ENCODE measurements around the gene TTC7B. TPM values are rescaled to one million over a fixed set of nuclear protein-coding genes. Genes with fewer than 3 reads are reported as not detected.

The TTC7B gene
- polyA plus RNA-seq, 1 donor (not counting 4 experiments of a cell fraction or from before 2014, with no cell fraction given), result 21.4 TPM

DNA sequence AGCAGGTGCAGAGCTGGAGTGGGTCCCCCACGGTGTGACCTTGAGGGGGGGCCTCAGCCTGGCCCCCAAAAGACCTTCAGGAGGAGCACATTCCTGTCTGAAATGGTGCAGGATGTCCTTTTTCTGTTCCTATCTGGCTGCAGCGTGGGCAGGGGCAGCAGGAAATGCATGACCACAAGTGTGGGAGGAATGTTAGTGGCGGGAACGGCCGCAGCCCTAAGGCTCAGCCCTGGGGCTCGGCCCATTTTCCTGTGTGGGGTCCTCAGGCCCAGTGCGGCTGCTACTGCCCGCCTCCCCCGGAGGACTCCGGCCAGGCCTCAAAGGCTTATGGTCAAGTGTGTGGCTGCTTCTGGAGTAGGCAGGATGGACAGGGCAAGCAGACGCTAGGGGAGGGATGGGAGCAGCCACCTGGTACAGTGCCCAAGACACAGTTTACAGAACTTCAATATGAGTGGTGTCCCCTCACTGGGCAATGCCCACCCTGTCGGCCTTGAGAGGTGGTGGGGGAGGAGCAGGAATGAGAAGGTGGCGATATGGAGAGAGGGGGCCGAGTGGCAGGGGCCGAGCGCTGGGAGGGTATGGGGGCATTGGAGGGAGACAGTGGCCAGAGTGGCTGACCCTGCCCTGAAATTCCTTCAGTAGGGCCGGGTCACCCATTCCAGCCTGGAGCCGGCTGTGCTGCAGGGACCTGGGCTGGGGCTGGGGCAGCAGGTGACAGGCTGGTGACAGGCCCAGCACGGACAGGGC is 282.0 kb downstream of the TTC7B start:
- H3K9me3 ChIP-seq (ENCODE audit: control insufficient read depth, low read depth, low read length), result no peaks in the 10 kb centered on the region
- H3K79me2 ChIP-seq (ENCODE audit: control insufficient read depth, insufficient read depth, low read length), result no peaks in the 10 kb centered on the region
- no peak overlapping the region for H3K4me3 ChIP-seq (ENCODE audit: control insufficient read depth in 2 of 3, extremely low read depth in 1 of 3, insufficient read depth in 2 of 3, low read depth in 1 of 3, low read length in 3 of 3)
- no peaks in the 10 kb centered on the region for H4K20me1 ChIP-seq (ENCODE audit: control insufficient read depth, extremely low read depth, insufficient read depth, low read length)
- no peak for FAIRE-seq
- no peak overlapping the region for H3K27ac ChIP-seq (ENCODE audit: control insufficient read depth, insufficient read depth, low read length)
- H3K36me3 ChIP-seq (ENCODE audit: control insufficient read depth in 2 of 2, extremely low read depth in 1 of 2, insufficient read depth in 2 of 2, low read length in 2 of 2), result no peaks in the 10 kb centered on the region
- no peaks in the 10 kb centered on the region for H3K9me1 ChIP-seq (ENCODE audit: control insufficient read depth, extremely low read depth, insufficient read depth, low read length)
- TF ChIP-seq, protein P1, sequence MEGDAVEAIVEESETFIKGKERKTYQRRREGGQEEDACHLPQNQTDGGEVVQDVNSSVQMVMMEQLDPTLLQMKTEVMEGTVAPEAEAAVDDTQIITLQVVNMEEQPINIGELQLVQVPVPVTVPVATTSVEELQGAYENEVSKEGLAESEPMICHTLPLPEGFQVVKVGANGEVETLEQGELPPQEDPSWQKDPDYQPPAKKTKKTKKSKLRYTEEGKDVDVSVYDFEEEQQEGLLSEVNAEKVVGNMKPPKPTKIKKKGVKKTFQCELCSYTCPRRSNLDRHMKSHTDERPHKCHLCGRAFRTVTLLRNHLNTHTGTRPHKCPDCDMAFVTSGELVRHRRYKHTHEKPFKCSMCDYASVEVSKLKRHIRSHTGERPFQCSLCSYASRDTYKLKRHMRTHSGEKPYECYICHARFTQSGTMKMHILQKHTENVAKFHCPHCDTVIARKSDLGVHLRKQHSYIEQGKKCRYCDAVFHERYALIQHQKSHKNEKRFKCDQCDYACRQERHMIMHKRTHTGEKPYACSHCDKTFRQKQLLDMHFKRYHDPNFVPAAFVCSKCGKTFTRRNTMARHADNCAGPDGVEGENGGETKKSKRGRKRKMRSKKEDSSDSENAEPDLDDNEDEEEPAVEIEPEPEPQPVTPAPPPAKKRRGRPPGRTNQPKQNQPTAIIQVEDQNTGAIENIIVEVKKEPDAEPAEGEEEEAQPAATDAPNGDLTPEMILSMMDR (optimal IDR thresholded peaks at IDR 0.05 in 1 of 3, IDR thresholded peaks at IDR 0.05 in 1 of 3, conservative IDR thresholded peaks at IDR 0.05 in 1 of 3; ENCODE audit: extremely low read depth in 1 of 3, insufficient read depth in 2 of 3, low read length in 3 of 3), result no peak
- no peak overlapping the region for H3K9ac ChIP-seq (ENCODE audit: control insufficient read depth, extremely low read depth, insufficient read depth, low read length)
- DNase-seq (ENCODE audit: low read depth, low spot score), result no peak
- no peak overlapping the region for H3K4me2 ChIP-seq (ENCODE audit: control insufficient read depth, extremely low read depth, insufficient read depth, low read depth, low read length)
- dilution Hi-C loops (cut with MboI; ENCODE audit: extremely low pct_ligation_motif_present, low sequenced_read_pairs), result no loop called here
- H3K27me3 ChIP-seq (ENCODE audit: control insufficient read depth, extremely low read depth, insufficient read depth, low read length), result no peaks in the 10 kb centered on the region
- H2AFZ ChIP-seq (ENCODE audit: control insufficient read depth, low read length), result no peak overlapping the region
- H3K4me1 ChIP-seq (ENCODE audit: control insufficient read depth, extremely low read depth, insufficient read depth, low read length), result no peaks in the 10 kb centered on the region

DNA sequence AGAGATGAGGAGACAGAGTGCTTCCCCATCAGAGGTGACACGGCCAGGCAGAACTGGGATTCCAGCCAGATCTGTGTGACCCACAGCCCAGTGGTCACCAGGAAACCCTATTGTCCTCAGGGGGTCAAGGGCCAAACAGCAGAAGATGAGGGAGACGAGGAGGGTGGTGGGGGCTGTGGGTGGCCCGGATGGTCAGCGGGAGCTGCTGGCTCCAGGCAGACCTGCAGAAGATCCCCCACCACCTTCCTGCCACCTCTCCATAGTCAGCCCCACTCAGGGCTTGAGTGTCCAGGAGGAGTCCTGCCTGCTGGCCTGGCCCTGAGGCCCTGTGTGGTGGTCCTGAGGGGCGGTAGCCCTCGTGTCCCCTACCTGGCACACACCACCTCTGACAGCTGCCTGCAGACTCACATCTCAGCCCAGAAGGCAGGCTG is 282.6 kb downstream of the TTC7B start:
- Histone ChIP-seq H3K27ac (ENCODE audit: control insufficient read depth, insufficient read depth, low read length) (no peak overlapping the region), H3K4me2 (ENCODE audit: control insufficient read depth, extremely low read depth, insufficient read depth, low read depth, low read length) (no peak overlapping the region), H3K27me3 (ENCODE audit: control insufficient read depth, extremely low read depth, insufficient read depth, low read length) (no peaks in the 10 kb centered on the region), H3K4me3 (ENCODE audit: control insufficient read depth in 2 of 3, extremely low read depth in 1 of 3, insufficient read depth in 2 of 3, low read depth in 1 of 3, low read length in 3 of 3) (no peak overlapping the region), H3K9ac (ENCODE audit: control insufficient read depth, extremely low read depth, insufficient read depth, low read length) (no peak overlapping the region), H3K9me1 (ENCODE audit: control insufficient read depth, extremely low read depth, insufficient read depth, low read length) (no peaks in the 10 kb centered on the region), H3K79me2 (ENCODE audit: control insufficient read depth, insufficient read depth, low read length) (no peaks in the 10 kb centered on the region), H4K20me1 (ENCODE audit: control insufficient read depth, extremely low read depth, insufficient read depth, low read length) (no peaks in the 10 kb centered on the region), H3K9me3 (ENCODE audit: control insufficient read depth, low read depth, low read length) (no peaks in the 10 kb centered on the region), H3K4me1 (ENCODE audit: control insufficient read depth, extremely low read depth, insufficient read depth, low read length) (no peaks in the 10 kb centered on the region), H3K36me3 (ENCODE audit: control insufficient read depth in 2 of 2, extremely low read depth in 1 of 2, insufficient read depth in 2 of 2, low read length in 2 of 2) (no peaks in the 10 kb centered on the region), H2AFZ (ENCODE audit: control insufficient read depth, low read length) (no peak overlapping the region)
- TF ChIP-seq, protein P1 (optimal IDR thresholded peaks at IDR 0.05 in 1 of 3, IDR thresholded peaks at IDR 0.05 in 1 of 3, conservative IDR thresholded peaks at IDR 0.05 in 1 of 3; ENCODE audit: extremely low read depth in 1 of 3, insufficient read depth in 2 of 3, low read length in 3 of 3), result no peak
- TF ChIP-seq EZH2 (IDR thresholded peaks at IDR 0.05; ENCODE audit: low read length), result no peak
- dilution Hi-C loops (cut with MboI; ENCODE audit: extremely low pct_ligation_motif_present, low sequenced_read_pairs), result no loop called here
- DNase-seq (ENCODE audit: low read depth, low spot score) (no peak), FAIRE-seq (no peak)

Data from keratinocyte (primary cell).